OCI-LY1 (cell line): ENCODE results near the gene CCRL2.
"Not testable (repeated sequence)": the region's sequence is repeated elsewhere in the genome, so short reads cannot be mapped to it uniquely, and the experiment has no call there.

Source experiments
- EZH2 ChIP-seq: fragments of 200-600 bp; sonication (generic), shearing (Covaris generic); IDR thresholded peaks from 2 replicates; pipeline ENCODE4 v1.8.0; 2017; ENCODE audit warnings: borderline replicate concordance, mixed run types, mild to moderate bottlenecking, antibody characterized with exemption, low read length, moderate library complexity, mixed read lengths
- TF ChIP-seq, protein P1 (sequence below): fragments of 200-600 bp; sonication (generic), shearing (Covaris generic); IDR thresholded peaks from 2 replicates; pipeline ENCODE4 v1.5.1; 2017; ENCODE audit warnings: mild to moderate bottlenecking, antibody characterized with exemption, low read length, moderate library complexity, mixed read lengths

DNA sequence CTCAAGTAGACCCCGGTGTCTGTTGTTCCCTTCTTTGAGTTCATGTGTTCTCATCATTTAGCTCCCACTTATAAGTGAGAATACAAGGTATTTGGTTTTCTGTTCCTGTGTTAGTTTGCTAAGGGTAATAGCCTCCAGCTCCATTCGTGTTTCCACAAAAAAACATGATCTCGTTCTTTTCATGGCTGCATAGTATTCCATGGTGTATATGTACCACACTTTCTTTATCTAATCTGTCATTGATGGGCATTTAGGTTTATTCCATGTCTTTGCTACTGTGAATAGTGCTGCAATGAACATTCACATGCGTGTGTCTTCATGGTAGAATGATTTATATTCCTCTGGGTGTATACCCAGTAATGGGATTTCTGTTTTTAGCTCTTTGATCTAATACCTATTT is 4.2 kb upstream of the CCRL2 start:
- TF ChIP-seq EZH2, result not testable (repeated sequence)
- TF ChIP-seq, protein P1, sequence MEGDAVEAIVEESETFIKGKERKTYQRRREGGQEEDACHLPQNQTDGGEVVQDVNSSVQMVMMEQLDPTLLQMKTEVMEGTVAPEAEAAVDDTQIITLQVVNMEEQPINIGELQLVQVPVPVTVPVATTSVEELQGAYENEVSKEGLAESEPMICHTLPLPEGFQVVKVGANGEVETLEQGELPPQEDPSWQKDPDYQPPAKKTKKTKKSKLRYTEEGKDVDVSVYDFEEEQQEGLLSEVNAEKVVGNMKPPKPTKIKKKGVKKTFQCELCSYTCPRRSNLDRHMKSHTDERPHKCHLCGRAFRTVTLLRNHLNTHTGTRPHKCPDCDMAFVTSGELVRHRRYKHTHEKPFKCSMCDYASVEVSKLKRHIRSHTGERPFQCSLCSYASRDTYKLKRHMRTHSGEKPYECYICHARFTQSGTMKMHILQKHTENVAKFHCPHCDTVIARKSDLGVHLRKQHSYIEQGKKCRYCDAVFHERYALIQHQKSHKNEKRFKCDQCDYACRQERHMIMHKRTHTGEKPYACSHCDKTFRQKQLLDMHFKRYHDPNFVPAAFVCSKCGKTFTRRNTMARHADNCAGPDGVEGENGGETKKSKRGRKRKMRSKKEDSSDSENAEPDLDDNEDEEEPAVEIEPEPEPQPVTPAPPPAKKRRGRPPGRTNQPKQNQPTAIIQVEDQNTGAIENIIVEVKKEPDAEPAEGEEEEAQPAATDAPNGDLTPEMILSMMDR, result not testable (repeated sequence)
